Rectal smooth muscle tissue (tissue), 1 donor: Measurements from ENCODE around the gene SECTM1.

ENCODE experiments used
- H3K27ac ChIP-seq: one replicate; pipeline ENCODE4 v1.7.0; 2013; ENCODE audit warnings: low read depth, low read length, inconsistent platforms
- H3K27me3 ChIP-seq: one replicate; pipeline ENCODE4 v1.7.0; 2013; ENCODE audit warnings: low read length; ENCODE audit not compliant: control insufficient read depth, insufficient read depth
- H3K36me3 ChIP-seq: one replicate; pipeline ENCODE4 v1.7.0; 2013; ENCODE audit warnings: low read length; ENCODE audit not compliant: control insufficient read depth, insufficient read depth
- H3K4me1 ChIP-seq: one replicate; pipeline ENCODE4 v1.7.0; 2013; ENCODE audit warnings: low read length; ENCODE audit not compliant: control insufficient read depth, insufficient read depth
- H3K4me3 ChIP-seq: one replicate; pipeline ENCODE4 v1.7.0; 2013; ENCODE audit warnings: low read length
- H3K9ac ChIP-seq: one replicate; pipeline ENCODE4 v1.7.0; 2013; ENCODE audit warnings: low read length

SECTM1 gene

DNA sequence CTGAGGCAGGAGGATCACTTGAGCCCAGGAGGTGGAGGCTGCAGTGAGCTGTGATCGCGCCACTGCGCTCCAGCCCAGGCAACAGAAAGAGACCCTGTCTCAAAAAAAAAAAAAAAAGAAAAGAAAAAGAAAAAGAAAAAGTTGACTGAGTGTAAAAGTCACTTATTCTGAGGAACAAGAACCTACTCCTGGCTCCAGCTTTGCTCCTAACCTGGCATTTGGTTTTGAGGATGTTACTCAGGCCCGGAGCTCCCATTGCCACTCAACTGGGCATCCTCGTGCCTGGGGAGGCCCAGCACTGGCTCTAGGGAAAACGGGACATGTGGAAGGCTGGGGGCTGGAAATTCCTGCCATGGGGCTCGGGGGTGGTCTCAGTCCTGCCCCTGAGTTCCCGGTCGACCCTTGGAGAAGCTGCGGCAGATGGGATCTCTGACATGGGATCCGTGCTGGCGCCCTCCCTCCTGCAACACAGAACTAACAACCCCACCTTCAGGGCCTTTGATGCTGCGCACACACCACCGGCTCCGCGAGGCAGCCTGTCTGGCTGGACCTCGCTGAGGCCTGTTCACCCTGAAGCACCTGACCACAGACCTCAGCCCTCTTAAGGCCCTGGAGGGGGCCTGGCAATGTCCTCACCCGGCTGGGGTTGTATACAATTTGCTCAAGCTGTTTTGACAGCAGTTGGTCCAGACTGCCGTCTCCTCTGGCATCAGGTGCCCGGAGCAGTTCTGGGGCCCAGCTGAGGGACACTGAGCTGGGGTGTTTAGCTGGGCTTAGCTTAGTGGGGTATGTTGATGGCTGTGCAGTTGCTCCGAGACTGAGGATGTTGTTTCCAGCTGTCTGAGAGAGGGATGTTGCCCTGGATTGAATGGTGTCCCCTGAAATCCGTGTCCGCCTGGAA is 28.5 kb downstream of the SECTM1 start:
- no peaks in the 10 kb centered on the region for H3K4me1 ChIP-seq

DNA sequence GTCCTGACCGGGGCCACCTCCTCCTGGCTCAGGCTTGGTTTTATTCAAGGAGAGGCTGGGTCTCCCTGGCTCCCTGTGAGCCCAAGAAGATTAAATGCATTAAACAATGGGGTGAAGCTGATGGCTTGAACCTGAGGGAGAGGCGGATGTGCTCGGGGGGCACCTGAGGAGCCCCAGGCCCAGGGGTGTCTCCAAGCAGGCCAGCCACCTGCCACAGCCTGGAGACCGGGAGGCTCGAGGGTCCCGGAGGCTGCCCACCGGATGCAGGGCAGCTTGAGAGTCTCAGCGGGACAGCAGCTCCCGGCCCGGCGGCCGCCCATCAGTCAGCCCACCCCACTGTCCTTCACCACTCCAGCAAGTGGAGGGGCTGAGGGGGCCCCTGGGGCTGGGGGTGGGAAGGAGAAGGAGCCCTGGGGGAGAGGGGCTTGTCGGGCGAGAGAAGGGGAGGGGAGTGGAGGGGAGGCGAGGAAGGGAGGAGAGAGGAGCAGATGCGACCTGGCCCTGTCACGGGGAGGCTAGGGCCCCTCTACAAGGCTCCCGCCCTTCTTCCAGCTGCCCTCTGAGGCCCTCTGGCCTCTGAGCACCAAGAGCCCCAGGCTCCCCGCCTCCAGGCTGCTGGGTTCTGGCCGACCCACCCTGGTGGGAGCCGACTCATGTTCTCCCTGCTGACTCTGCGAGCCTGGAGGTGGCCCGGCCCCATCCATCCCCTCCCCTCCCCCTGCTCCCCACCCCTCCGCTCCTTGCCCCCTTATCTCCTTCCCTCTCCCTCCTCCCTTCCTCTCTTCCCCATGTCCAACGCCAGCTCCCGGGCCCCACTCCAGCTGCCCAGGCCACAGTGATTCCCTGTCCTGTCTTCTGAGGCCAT is 29.4 kb downstream of the SECTM1 start:
- no peak overlapping the region for H3K27ac ChIP-seq
- H3K9ac ChIP-seq, result no peak overlapping the region
- H3K27me3 ChIP-seq, result no peaks in the 10 kb centered on the region
- H3K4me1 ChIP-seq, result no peaks in the 10 kb centered on the region
- H3K4me3 ChIP-seq, result no peak overlapping the region
- no peaks in the 10 kb centered on the region for H3K36me3 ChIP-seq

More for the DNA sequence above, 28.5 kb downstream of the SECTM1 start:
- Histone ChIP-seq H3K36me3 (no peaks in the 10 kb centered on the region), H3K27ac (no peak overlapping the region), H3K9ac (no peak overlapping the region), H3K27me3 (peaks cover under 1% of the 10 kb centered on the region), H3K4me3 (no peak overlapping the region)

DNA sequence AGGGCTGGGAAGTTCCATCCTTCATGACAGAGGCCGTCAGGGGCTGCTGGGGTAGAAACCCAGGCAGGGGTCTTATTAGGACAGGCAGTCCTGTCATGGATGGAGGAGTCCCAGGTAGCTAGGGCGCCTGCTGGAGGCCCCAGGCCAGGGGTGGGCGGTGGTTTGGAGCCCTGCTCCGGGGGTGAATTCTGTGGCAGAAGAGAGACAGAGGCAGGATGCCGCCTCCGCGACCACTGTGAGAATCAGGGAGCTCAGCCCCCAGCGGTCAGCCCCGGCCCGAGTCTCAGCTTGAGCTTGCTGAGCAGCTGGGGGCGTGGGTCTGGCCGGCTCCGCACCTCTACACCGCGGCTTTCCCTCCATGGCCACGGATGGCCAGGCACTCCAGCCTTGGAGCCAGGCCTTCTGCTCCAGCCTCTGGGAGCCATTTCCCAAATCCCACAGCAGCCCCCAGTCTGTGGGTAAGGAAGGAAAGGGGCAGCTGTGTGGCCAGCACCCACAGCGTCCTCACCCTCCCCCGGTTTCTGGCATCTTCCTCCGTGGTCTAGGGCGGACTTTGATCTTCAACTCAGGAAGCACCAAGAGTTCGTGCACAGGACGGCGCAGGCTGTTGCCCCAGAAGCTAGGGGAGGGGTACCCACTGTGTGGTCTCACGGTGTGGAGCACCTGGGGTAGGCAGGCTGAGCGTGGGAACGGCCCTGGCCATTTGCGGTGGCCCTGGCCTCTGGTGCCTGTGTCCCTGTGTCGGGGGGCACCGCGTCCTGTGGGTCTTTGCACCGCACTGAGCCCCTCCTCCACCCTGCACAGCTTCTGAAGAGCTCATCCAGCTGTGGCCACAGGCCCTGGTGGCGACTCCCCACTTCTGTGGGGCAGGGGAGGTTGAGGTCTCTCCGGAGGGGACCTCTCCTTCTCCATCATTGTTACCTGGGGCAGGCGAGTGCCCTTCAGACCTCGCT is 30.3 kb downstream of the SECTM1 start:
- H3K4me1 ChIP-seq, result peaks cover 4% of the 10 kb centered on the region
- no peaks in the 10 kb centered on the region for H3K27me3 ChIP-seq
- no peak overlapping the region for H3K27ac ChIP-seq
- H3K9ac ChIP-seq, result no peak overlapping the region
- no peak overlapping the region for H3K4me3 ChIP-seq
- no peaks in the 10 kb centered on the region for H3K36me3 ChIP-seq

GRCh38 chr17:82302568-82302963 is 31.0 kb downstream of the SECTM1 start:
- Histone ChIP-seq H3K9ac (no peak overlapping the region), H3K4me1 (peaks cover 5% of the 10 kb centered on the region), H3K27ac (no peak overlapping the region), H3K4me3 (no peak overlapping the region), H3K36me3 (no peaks in the 10 kb centered on the region), H3K27me3 (no peaks in the 10 kb centered on the region)

GRCh38 chr17:82301916-82302567 is 31.5 kb downstream of the SECTM1 start:
- Histone ChIP-seq H3K27ac (no peak overlapping the region), H3K36me3 (no peaks in the 10 kb centered on the region), H3K27me3 (no peaks in the 10 kb centered on the region), H3K9ac (no peak overlapping the region), H3K4me1 (peaks cover 10% of the 10 kb centered on the region), H3K4me3 (no peak overlapping the region)

DNA sequence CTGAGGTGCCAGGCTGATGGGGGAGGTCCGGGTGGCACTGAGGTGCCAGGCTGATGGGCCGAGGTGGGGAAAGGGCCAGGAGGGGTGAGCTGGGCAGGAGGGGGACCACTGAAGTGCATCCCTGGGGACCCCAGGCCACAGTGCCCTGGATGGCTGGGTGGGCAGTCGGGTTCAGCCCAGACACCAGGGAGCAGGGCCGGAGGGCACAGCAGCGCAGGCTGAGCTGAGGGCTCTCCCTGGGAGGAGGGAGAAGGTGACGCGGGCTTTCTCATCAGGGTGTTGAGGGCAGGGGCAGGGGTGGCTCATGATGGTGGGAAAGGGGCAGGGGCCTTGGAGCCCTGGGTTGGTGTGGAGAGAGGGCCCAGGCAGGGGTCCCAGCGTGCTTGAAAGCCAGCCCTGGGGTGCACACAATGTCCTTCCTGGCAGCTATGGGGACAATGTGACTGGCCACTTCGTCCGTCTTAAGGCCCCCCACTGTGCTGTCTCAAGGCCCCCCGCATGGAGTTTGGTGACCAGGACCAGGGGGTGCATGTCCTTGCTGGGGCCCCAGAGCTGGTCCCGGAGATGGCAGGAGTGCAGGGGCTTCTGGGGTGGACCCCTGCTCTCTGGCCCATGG is 32.2 kb downstream of the SECTM1 start:
- H3K27me3 ChIP-seq, result no peaks in the 10 kb centered on the region
- no peak overlapping the region for H3K9ac ChIP-seq
- H3K4me1 ChIP-seq, result peaks cover 13% of the 10 kb centered on the region
- no peak overlapping the region for H3K4me3 ChIP-seq
- H3K36me3 ChIP-seq, result no peaks in the 10 kb centered on the region
- H3K27ac ChIP-seq, result no peak overlapping the region

GRCh38 chr17:82300707-82301270 is 32.8 kb downstream of the SECTM1 start:
- H3K36me3 ChIP-seq, result no peaks in the 10 kb centered on the region
- H3K9ac ChIP-seq, result no peak overlapping the region
- H3K27me3 ChIP-seq, result no peaks in the 10 kb centered on the region
- no peak overlapping the region for H3K4me3 ChIP-seq
- H3K4me1 ChIP-seq, result peaks cover 13% of the 10 kb centered on the region
- no peak overlapping the region for H3K27ac ChIP-seq

GRCh38 chr17:82300228-82300627 is 33.3 kb downstream of the SECTM1 start:
- Histone ChIP-seq H3K4me3 (no peak overlapping the region), H3K36me3 (no peaks in the 10 kb centered on the region), H3K27me3 (no peaks in the 10 kb centered on the region), H3K9ac (no peak overlapping the region), H3K27ac (no peak overlapping the region), H3K4me1 (peaks cover 13% of the 10 kb centered on the region)

- Histone ChIP-seq H3K36me3 (no peaks in the 10 kb centered on the region), H3K9ac (no peak overlapping the region), H3K4me1 (peaks cover 16% of the 10 kb centered on the region), H3K4me3 (no peak overlapping the region), H3K27me3 (no peaks in the 10 kb centered on the region), H3K27ac (no peak overlapping the region)
These were observed 34.1 kb downstream of the SECTM1 start for GRCh38 chr17:82299452-82299851.

DNA sequence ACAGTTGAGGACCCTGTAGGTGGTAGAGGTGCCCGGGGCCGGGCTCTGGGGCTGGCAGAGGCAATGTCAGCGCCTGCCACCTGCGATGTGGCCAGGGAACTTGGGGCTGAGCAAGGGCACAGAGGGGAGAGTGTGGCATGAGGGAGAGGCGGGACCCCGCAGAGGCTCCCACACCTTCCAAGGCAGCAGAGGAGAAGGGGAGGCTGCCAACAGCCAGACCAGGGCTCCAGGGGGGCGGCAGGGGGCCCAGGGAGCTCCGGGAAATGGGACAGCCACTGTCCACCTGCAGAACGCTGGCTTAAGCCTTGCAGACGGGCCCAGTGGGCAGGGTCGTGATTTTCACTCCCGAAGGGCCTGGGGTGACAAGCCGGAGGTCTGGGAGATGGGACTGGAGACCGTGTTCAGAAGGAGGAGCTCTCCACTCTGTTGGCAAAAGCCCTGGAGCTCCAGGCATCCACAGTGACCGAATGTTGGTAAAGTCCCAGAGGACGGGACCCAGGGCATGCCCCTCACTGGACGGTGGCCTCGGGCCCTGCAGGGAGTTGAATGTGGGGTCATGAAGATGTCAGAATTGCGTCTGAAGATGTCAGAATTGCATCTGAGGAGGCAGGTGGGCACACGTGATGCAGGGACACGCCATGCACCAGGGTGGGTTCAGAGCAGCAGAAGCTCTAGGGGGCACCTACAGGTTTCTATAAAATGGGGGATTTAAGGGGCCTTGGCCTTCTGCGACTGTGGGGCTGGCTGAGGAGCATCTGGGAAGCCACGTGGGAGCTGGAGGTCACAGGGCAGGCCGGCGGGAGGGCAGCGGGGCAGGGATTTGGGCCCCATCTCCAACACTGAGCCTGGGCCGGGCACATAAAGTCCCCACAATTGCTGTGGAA is 34.8 kb downstream of the SECTM1 start:
- peak overlapping the region; percentile 72 for H3K9ac ChIP-seq
- no peaks in the 10 kb centered on the region for H3K36me3 ChIP-seq
- peak overlapping the region; percentile 87 for H3K27ac ChIP-seq
- H3K4me3 ChIP-seq, result peak overlapping the region; percentile 80
- H3K4me1 ChIP-seq, result peaks cover 23% of the 10 kb centered on the region
- no peaks in the 10 kb centered on the region for H3K27me3 ChIP-seq
